Measurements from ENCODE around the gene GPR156. TPM values are rescaled to one million over a fixed set of nuclear protein-coding genes. Genes with fewer than 3 reads are reported as not detected.

GPR156 gene
- total and polyA plus RNA-seq, 3 donors from 2014 or later = 5.5 to 12.7 (median 7.3) TPM

- no peak for TF ChIP-seq POLR2A (IDR thresholded peaks at IDR 0.05)
- no peak for TF ChIP-seq CTCF (IDR thresholded peaks at IDR 0.05)
Measured at GRCh38 chr3:120147072-120147871, 137.8 kb downstream of the GPR156 start.

GRCh38 chr3:120145542-120146285 is 139.3 kb downstream of the GPR156 start:
- no peaks in the 10 kb centered on the region for H3K9me3 ChIP-seq
- H3K4me1 ChIP-seq = no peaks in the 10 kb centered on the region
- intact Hi-C loops (cut with DNase I; ENCODE audit: low total_unique reads) = no loop called here
- TF ChIP-seq POLR2A (IDR thresholded peaks at IDR 0.05) (no peak), CTCF (IDR thresholded peaks at IDR 0.05) (no peak)
- H3K27ac ChIP-seq = no peak overlapping the region
- WGBS, 2 donors = 80 to 86% methylated on average over 3 of the region's 3 CpGs
- no peak for DNase-seq
- no peak overlapping the region for H3K4me3 ChIP-seq
- no peaks in the 10 kb centered on the region for H3K27me3 ChIP-seq
- H3K36me3 ChIP-seq (ENCODE audit: low read depth, missing control alignments) = no peaks in the 10 kb centered on the region

More at GRCh38 chr3:120147072-120147871, 137.8 kb downstream of the GPR156 start:
- intact Hi-C loops (cut with DNase I; ENCODE audit: low total_unique reads) = no loop called here
- Histone ChIP-seq H3K27me3 (no peaks in the 10 kb centered on the region), H3K36me3 (ENCODE audit: low read depth, missing control alignments) (no peaks in the 10 kb centered on the region), H3K4me1 (no peaks in the 10 kb centered on the region), H3K27ac (no peak overlapping the region), H3K4me3 (no peak overlapping the region), H3K9me3 (no peaks in the 10 kb centered on the region)
- DNase-seq = no peak
- 80% methylated on average over 6 of the region's 6 CpGs for WGBS, 2 donors

GRCh38 chr3:120144267-120144666 is 140.8 kb downstream of the GPR156 start:
- intact Hi-C loops (cut with DNase I; ENCODE audit: low total_unique reads) = no loop called here
- DNase-seq = peak; percentile 40

GRCh38 chr3:120143676-120144075 is 141.3 kb downstream of the GPR156 start:
- WGBS, 2 donors = 97 to 100% methylated on average over 1 to 2 of the region's 2 CpGs
- intact Hi-C loops (cut with DNase I; ENCODE audit: low total_unique reads) = no loop called here
- H3K4me3 ChIP-seq = no peak overlapping the region
- no peak for TF ChIP-seq CTCF (IDR thresholded peaks at IDR 0.05)
- TF ChIP-seq POLR2A (IDR thresholded peaks at IDR 0.05) = no peak
- H3K4me1 ChIP-seq = no peaks in the 10 kb centered on the region
- no peaks in the 10 kb centered on the region for H3K36me3 ChIP-seq (ENCODE audit: low read depth, missing control alignments)
- no peak for DNase-seq
- no peaks in the 10 kb centered on the region for H3K9me3 ChIP-seq
- no peaks in the 10 kb centered on the region for H3K27me3 ChIP-seq
- H3K27ac ChIP-seq = no peak overlapping the region

More at GRCh38 chr3:120144267-120144666, 140.8 kb downstream of the GPR156 start:
- H3K4me3 ChIP-seq = no peak overlapping the region
- H3K36me3 ChIP-seq (ENCODE audit: low read depth, missing control alignments) = no peaks in the 10 kb centered on the region
- no peak overlapping the region for H3K27ac ChIP-seq
- no peaks in the 10 kb centered on the region for H3K4me1 ChIP-seq
- H3K9me3 ChIP-seq = no peaks in the 10 kb centered on the region
- H3K27me3 ChIP-seq = no peaks in the 10 kb centered on the region
- 48 to 68% methylated on average over 3 to 4 of the region's 4 CpGs for WGBS, 2 donors
- TF ChIP-seq CTCF (IDR thresholded peaks at IDR 0.05) (no peak), POLR2A (IDR thresholded peaks at IDR 0.05) (no peak)

Data from testis (tissue), 3 donors.